Measurements from ENCODE around the gene BLCAP. TPM values are rescaled to one million over a fixed set of nuclear protein-coding genes. Genes with fewer than 3 reads are reported as not detected.
"Not testable (repeated sequence)": the region's sequence is repeated elsewhere in the genome, so short reads cannot be mapped to it uniquely, and the experiment has no call there.

Gene BLCAP
- total RNA-seq, 1 donor: 55.7 TPM

GRCh38 chr20:37494301-37494700, 33.4 kb downstream of the BLCAP start:
- H3K4me3 ChIP-seq (ENCODE audit: low read depth, low read length): no peak overlapping the region
- TF ChIP-seq, protein P1, sequence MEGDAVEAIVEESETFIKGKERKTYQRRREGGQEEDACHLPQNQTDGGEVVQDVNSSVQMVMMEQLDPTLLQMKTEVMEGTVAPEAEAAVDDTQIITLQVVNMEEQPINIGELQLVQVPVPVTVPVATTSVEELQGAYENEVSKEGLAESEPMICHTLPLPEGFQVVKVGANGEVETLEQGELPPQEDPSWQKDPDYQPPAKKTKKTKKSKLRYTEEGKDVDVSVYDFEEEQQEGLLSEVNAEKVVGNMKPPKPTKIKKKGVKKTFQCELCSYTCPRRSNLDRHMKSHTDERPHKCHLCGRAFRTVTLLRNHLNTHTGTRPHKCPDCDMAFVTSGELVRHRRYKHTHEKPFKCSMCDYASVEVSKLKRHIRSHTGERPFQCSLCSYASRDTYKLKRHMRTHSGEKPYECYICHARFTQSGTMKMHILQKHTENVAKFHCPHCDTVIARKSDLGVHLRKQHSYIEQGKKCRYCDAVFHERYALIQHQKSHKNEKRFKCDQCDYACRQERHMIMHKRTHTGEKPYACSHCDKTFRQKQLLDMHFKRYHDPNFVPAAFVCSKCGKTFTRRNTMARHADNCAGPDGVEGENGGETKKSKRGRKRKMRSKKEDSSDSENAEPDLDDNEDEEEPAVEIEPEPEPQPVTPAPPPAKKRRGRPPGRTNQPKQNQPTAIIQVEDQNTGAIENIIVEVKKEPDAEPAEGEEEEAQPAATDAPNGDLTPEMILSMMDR (IDR thresholded peaks at IDR 0.05; ENCODE audit: insufficient read depth, low read depth, low read length): no peak
- DNase-seq (ENCODE audit: low read depth): no peak

- H3K4me3 ChIP-seq (ENCODE audit: low read depth, low read length): no peak overlapping the region
- TF ChIP-seq, protein P1 (IDR thresholded peaks at IDR 0.05; ENCODE audit: insufficient read depth, low read depth, low read length): no peak
- no peak for DNase-seq (ENCODE audit: low read depth)
Measured at GRCh38 chr20:37492945-37493344, 34.7 kb downstream of the BLCAP start.

GRCh38 chr20:37492096-37492625, 35.5 kb downstream of the BLCAP start:
- TF ChIP-seq, protein P1 (IDR thresholded peaks at IDR 0.05; ENCODE audit: insufficient read depth, low read depth, low read length): no peak
- no peak for DNase-seq (ENCODE audit: low read depth)
- H3K4me3 ChIP-seq (ENCODE audit: low read depth, low read length): no peak overlapping the region

DNA sequence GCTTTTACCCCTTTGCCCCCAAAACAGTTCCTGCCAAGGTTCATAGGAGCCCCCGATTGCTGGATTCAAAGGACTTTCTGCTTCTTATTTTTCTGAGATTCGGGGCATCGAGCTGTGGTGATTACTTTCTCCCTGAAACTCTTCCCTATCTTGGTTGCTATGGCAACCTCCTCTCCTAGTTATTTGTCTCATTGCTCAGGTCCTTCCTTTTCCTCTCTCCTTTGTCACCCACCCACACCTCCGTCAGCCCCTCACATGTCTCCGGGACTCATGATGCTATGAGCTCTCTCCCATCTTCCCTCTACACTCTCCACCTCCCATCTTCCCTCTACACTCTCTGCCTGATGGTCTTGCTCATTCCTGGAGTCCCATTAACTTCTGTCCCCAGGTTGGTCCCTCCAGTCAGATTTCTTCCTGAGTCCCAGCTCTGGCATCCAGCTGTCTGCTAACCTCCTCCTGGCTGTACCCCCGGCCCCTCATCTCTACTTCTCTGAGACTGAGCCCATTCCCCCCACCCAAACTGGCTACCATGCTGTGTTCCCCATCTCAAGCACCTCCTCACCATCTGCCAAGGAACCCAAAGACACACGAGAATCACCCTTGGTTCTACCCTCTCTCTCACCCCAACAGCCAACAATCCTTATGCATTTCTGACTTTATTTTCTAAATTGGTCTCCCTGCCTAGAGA, 36.9 kb downstream of the BLCAP start:
- TF ChIP-seq, protein P1 (IDR thresholded peaks at IDR 0.05; ENCODE audit: insufficient read depth, low read depth, low read length): no peak
- H3K4me3 ChIP-seq (ENCODE audit: low read depth, low read length): no peak overlapping the region
- no peak for DNase-seq (ENCODE audit: low read depth)

DNA sequence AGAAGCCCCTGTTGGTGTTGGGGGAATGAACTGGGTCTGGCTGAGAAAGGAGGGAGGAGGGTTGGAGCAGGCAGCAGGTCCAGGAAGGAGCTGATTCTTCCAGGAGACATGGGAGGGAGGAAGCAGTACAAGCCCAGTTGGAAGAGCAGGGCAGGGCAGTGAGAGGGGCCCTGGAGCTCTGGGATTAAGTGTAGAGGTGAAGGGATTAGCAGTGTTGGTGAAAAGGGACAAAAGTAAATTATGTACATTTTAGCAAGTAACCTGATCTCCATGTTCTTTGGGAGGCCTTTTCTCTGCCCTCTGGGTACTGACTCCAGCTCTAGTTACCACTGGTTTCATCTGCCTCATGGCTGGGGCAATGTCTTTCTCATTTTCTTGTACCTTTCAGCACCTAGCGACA, 41.5 kb downstream of the BLCAP start:
- DNase-seq (ENCODE audit: low read depth); H3K4me3 ChIP-seq (ENCODE audit: low read depth, low read length): not testable (repeated sequence)

DNA sequence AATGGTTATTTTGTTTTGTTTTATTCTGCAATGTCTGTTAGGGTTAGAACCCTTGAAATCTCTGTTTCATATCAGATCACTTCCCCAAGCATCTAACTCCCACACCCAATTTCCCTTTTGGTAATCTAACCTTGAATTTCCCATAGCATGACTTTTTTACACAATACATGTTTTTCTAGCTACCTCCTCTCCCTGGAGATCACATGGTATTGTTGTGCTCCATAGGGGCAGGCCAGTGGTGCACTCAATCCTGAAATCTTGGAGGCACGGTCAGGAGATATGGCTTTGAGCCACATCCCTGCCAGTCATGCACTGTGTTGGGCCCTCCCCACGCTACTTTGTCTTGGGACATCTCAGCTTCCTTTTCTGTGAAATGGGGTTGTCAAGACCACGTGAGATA, 43.3 kb downstream of the BLCAP start:
- DNase-seq (ENCODE audit: low read depth): no peak
- no peak overlapping the region for H3K4me3 ChIP-seq (ENCODE audit: low read depth, low read length)
- TF ChIP-seq, protein P1 (IDR thresholded peaks at IDR 0.05; ENCODE audit: insufficient read depth, low read depth, low read length): no peak

GRCh38 chr20:37481610-37482009, 46.1 kb downstream of the BLCAP start:
- TF ChIP-seq, protein P1 (IDR thresholded peaks at IDR 0.05; ENCODE audit: insufficient read depth, low read depth, low read length): no peak
- H3K4me3 ChIP-seq (ENCODE audit: low read depth, low read length): no peak overlapping the region
- DNase-seq (ENCODE audit: low read depth): no peak

Measured in fibroblast of villous mesenchyme (primary cell).